BJ (cell line): Measurements from ENCODE around the gene RGR. TPM values are rescaled to one million over a fixed set of nuclear protein-coding genes. Genes with fewer than 3 reads are reported as not detected.

ENCODE experiments used
- CTCF ChIA-PET: fragments of 350-600 bp; formaldehyde crosslinking; extraction: SDS; loops from one replicate; lab custom pipeline; 2021; ENCODE audit warnings: antibody characterized with exemption, inconsistent platforms; lab: Yijun Ruan, JAX
- POLR2A ChIA-PET: fragments of 300-600 bp; sonication (Branson Sonifier 250); formaldehyde crosslinking; extraction: SDS; loops from one replicate; lab custom pipeline; 2021; ENCODE audit warnings: antibody characterized with exemption; lab: Charles Lee
- DNase-seq: peaks from one replicate; pipeline ENCODE4 v3.0.0-alpha.2; 2011; ENCODE audit warnings: low read depth
- H3K27me3 ChIP-seq: 2 replicates; pipeline ENCODE4 v1.6.0; 2011; ENCODE audit warnings: low read length; ENCODE audit not compliant: control insufficient read depth, insufficient read depth
- H3K36me3 ChIP-seq: 2 replicates; pipeline ENCODE4 v1.5.1; 2011; ENCODE audit warnings: low read length; ENCODE audit not compliant: control insufficient read depth, insufficient read depth
- H3K4me3 ChIP-seq: 2 replicates; pipeline ENCODE4 v1.5.1; 2011; ENCODE audit warnings: low read depth, mild to moderate bottlenecking, control low read depth, low read length
- polyA plus RNA-seq: library from polyadenylated mRNA; depleted of rRNA; stranded (reverse); fragments of >200 nt; gene quantifications from 2 replicates; pipeline ENCODE4 v1.2.3, GENCODE V29; 2011
- TF ChIP-seq, protein P1 (sequence below): IDR thresholded peaks from 2 replicates; pipeline ENCODE4 v1.5.1; 2011; ENCODE audit warnings: low read depth, mild to moderate bottlenecking, control low read depth, inconsistent platforms, low read length, moderate library complexity; ENCODE audit not compliant: insufficient read depth

RGR gene
- polyA plus RNA-seq, 1 experiment = not detected

DNA sequence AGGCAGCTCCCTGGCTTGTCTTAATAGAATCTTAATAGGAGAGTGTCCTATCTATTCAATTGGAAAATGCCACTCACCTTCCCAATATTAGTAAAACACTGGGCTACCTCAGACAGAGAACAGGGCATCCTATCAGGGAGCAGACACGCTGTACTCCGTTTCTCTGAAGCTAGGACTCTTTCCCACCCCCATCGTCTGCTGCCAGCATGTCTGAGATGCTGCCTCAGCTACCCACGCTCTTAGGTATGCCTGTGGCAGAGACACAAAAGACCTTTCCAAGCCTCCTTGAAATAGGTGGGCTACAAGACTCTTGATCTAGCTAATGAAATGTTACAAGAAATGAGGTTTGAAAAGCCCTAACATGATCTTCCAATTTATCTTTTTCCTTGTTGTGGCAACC lies 17.0 kb upstream of the RGR start:
- no peak for DNase-seq
- no peaks in the 10 kb centered on the region for H3K36me3 ChIP-seq
- no peaks in the 10 kb centered on the region for H3K27me3 ChIP-seq
- ChIA-PET POLR2A (no interaction called here), CTCF (no interaction called here)
- TF ChIP-seq, protein P1, sequence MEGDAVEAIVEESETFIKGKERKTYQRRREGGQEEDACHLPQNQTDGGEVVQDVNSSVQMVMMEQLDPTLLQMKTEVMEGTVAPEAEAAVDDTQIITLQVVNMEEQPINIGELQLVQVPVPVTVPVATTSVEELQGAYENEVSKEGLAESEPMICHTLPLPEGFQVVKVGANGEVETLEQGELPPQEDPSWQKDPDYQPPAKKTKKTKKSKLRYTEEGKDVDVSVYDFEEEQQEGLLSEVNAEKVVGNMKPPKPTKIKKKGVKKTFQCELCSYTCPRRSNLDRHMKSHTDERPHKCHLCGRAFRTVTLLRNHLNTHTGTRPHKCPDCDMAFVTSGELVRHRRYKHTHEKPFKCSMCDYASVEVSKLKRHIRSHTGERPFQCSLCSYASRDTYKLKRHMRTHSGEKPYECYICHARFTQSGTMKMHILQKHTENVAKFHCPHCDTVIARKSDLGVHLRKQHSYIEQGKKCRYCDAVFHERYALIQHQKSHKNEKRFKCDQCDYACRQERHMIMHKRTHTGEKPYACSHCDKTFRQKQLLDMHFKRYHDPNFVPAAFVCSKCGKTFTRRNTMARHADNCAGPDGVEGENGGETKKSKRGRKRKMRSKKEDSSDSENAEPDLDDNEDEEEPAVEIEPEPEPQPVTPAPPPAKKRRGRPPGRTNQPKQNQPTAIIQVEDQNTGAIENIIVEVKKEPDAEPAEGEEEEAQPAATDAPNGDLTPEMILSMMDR = no peak
- no peak overlapping the region for H3K4me3 ChIP-seq

DNA sequence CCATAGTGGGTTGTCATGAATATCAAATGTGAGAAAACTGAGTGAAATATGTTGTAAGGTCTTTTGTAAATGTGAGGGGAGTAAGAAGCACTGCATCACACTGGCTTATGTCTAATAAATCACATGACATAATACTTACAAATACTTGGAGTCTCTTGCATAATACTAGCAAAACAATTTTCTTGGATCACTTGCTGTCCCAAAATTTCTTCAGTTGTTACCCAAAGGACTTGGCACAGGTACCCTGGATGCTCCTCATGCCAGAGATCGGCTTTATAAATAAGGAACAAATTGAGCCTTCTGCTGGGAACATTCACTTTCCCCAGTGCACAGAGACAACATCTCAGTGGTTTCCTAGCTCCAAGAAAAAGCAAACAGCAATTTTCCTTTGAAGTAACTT lies 14.5 kb upstream of the RGR start:
- Histone ChIP-seq H3K27me3 (no peaks in the 10 kb centered on the region), H3K36me3 (no peaks in the 10 kb centered on the region), H3K4me3 (no peak overlapping the region)
- ChIA-PET CTCF (no interaction called here), POLR2A (no interaction called here)
- no peak for DNase-seq
- TF ChIP-seq, protein P1 = no peak

DNA sequence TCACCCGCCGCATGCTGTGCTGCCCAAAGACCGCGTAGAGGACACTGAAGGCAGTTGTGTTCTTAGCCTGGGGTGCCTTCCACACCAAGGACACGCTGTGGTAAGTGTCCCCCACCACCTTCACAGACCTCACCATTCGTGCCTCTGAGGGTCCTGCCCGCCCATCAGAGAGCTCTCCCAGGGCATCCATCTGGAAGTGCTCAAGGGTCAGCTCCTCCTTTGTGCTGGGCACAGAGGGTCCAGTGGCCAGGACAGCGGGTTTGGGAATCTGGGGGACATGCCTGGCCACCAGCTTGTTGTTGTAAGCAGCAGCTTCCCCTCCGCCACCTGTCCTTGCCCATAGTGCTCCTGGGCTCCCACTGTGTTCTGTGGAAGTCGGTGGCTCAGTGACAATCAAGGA lies 12.5 kb upstream of the RGR start:
- POLR2A ChIA-PET = no interaction called here
- Histone ChIP-seq H3K4me3 (no peak overlapping the region), H3K27me3 (no peaks in the 10 kb centered on the region), H3K36me3 (no peaks in the 10 kb centered on the region)
- CTCF ChIA-PET = no interaction called here
- DNase-seq = no peak
- TF ChIP-seq, protein P1 = no peak

DNA sequence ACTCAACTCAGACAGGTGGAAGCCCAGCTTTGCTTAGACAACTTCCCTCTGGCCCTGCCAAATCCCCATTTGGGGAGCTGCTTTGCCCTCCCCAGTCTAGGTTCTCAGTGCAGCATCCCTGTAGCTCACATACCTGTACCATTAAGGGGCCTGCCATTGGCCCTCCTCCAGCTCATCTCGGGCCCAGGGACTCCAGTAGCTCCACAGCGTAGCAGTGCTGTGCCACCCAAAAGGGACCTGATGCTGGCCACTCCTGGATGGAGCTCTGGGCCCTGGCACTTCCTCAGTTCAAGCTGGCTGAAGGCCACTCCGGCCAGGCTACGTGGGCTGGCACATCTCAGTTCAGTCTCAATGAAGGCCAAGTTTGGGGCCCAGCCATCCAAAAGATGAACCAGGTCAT lies 10.9 kb upstream of the RGR start:
- DNase-seq = no peak
- ChIA-PET CTCF (interaction anchor here (1.2 kb wide), 1 partner anchor 21 kb away, joined by 3 read pairs; no protein-coding TSS in a partner anchor), POLR2A (no interaction called here)
- Histone ChIP-seq H3K36me3 (no peaks in the 10 kb centered on the region), H3K4me3 (no peak overlapping the region), H3K27me3 (no peaks in the 10 kb centered on the region; the same call in 1 of the 2 replicates)
- TF ChIP-seq, protein P1 = no peak

DNA sequence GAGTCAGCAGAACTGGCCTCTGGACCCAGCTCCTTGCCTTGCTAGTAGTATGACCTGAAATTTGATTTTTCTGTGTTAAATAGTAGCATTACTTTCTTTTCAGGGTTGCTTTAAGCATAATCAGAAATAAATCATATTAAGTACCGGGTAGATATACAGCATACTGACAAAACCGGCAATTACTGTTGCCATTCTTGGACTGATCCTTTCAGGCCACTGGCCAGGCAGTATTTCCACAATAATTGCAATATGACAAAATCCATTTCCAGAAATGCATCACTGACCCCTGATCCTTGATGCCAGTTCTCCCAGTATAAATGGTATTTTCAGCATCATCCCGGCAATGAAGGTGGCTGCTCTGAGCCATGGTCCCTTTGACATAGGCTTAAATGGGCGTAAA lies 10.4 kb upstream of the RGR start:
- H3K4me3 ChIP-seq = no peak overlapping the region
- H3K36me3 ChIP-seq = no peaks in the 10 kb centered on the region
- no peaks in the 10 kb centered on the region; the same call in 1 of the 2 replicates for H3K27me3 ChIP-seq
- DNase-seq = no peak
- POLR2A ChIA-PET = no interaction called here
- TF ChIP-seq, protein P1 = no peak
- CTCF ChIA-PET = no interaction called here
